ENCODE data around the gene BCL11B.
"Not testable (repeated sequence)": the region's sequence is repeated elsewhere in the genome, so short reads cannot be mapped to it uniquely, and the experiment has no call there.

Gene BCL11B

DNA sequence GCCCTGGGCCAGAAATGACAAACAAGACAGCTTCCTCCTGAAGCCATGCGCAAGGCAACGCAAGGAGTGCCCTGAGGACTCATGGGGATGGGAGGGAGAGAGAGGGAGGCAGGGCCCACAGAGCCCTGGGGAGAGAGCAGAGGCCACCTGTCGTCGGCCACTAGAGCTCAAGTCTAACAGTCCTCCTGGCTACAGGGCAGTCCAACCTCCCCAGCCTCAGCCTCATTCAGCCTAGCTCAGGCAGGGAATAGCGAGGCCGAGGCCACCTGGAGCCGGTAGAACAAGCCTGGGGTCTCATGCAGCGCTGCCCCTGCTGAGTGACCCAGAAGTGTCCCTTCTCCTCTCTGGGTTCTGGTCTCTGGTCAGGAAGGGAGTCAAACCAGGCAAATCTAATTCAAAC is 69.5 kb downstream of the BCL11B start:
- DNase-seq = no peak

- DNase-seq = no peak
These were observed 70.5 kb downstream of the BCL11B start for GRCh38 chr14:99201351-99202073.

GRCh38 chr14:99200654-99201005 is 71.4 kb downstream of the BCL11B start:
- no peak for DNase-seq

- no peak for DNase-seq
These were observed 71.9 kb downstream of the BCL11B start for GRCh38 chr14:99199846-99200653.

DNA sequence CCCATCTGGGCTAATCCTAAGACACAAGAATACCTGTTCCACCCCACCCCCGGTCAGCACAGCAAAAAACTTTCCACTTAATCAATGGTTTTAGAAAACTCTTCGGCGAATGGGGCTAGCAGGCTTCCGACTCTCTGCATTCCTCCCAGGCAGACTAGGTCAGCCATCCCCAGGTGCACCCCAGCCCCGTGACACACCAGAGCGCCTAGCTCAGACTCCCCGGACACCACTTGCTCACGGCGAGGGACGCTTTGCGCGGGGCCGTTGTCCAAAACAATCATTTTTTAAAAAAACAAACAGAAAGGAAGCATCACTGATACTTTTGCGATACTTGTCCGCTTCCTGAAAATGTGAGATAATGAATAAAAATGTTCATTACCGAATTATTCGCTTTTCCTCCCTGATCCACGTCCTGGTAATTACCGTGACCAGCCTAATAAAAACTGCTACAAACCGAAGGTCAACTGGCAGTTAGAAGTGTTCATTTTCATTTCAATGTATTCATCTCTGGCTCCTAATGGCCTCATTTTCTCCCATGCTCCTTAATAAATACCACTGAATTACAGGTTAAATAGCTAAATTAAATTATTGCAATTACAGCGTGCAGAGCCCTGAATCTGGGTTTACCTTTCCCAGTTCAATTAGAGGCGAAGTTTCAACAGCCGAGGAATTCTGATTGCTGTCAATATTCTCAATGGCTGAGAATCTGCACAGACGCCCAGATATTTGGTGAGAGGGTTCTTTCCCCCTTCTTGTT is 73.1 kb downstream of the BCL11B start:
- no peak for DNase-seq

- DNase-seq = no peak
These were observed 75.7 kb downstream of the BCL11B start for GRCh38 chr14:99196310-99196650.

- peak in 7 of 51 donors; percentile 9 to 23 (median 14) for DNase-seq
These were observed 76.2 kb downstream of the BCL11B start for GRCh38 chr14:99195602-99196309.

DNA sequence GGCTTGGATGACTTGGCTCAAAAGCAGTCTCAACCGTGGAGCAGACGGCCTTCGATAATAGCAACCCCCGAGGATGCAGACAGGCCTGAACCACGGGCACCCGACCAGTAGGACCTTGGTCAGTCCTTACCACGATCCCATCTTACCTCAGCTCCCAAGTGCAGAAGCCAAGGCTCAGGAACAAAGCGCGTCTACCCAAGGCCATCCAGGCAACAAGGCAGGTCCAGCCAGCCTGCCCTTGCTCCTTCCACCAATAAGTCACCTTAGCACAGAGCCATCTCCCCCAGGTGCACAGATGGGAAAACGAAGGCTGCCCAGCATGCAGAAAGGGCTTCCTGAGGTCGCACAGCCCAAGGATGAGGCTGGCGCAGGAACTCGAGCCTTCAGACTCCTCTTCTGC is 77.3 kb downstream of the BCL11B start:
- no peak for DNase-seq

DNA sequence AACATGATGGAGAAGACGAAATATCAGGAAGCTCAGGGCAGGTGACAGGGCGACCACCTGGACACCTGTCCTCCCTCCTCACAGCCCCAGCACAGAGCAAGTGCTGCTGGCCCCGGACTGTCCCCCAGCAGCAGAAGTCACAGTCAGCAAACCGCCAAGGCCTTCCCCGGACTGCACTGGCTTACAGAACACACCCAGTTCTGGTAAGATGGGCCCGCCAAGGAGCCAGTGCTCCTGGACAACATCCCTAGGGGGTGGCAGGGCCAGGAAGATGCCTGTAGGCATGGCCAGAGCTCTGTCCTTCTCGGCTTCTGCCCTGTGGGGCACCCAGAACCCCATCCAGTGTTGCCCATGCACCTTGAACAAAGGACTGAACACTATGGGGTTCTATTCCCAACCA is 77.9 kb downstream of the BCL11B start:
- DNase-seq = no peak

GRCh38 chr14:99192830-99193229 is 79.2 kb downstream of the BCL11B start:
- no peak for DNase-seq

DNA sequence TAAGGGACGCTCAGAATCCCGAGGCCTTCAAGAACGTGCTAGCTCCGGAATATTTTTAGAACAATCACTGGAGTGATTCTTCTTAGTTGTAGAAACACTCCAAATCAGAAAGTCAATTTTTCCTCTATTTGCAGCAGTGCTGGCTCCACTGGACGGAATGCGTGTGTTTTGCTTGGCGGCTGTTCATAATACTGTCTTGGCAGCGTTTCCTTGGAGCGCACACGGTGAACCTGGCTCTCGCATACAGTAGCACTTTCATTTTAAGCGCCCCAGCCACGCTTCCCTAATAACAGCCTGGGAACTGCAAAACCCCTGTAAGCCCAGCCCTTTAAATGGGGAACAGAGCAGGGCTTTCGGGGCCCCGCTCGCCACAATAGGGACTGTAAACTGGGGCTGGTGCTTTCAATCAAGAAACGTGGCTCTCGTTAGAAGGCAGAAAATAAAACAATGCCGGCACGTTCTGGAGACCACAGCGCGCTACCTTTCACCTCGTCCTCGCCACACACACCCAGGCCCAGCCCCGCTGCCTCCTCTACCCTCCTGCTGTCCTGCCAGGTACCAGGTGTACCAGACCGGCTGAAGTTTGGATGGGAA is 79.9 kb downstream of the BCL11B start:
- DNase-seq = peak in 8 of 51 donors; percentile 12 to 44 (median 23)

- DNase-seq = peak in 1 of 51 donors; percentile 33
These were observed 80.5 kb downstream of the BCL11B start for GRCh38 chr14:99191395-99192027.

- DNase-seq = peak in 2 of 51 donors; percentile 8 to 11
These were observed 81.2 kb downstream of the BCL11B start for GRCh38 chr14:99190696-99191394.

GRCh38 chr14:99189201-99189801 is 82.7 kb downstream of the BCL11B start:
- peak in 16 of 51 donors; percentile 8 to 46 (median 19) for DNase-seq

DNA sequence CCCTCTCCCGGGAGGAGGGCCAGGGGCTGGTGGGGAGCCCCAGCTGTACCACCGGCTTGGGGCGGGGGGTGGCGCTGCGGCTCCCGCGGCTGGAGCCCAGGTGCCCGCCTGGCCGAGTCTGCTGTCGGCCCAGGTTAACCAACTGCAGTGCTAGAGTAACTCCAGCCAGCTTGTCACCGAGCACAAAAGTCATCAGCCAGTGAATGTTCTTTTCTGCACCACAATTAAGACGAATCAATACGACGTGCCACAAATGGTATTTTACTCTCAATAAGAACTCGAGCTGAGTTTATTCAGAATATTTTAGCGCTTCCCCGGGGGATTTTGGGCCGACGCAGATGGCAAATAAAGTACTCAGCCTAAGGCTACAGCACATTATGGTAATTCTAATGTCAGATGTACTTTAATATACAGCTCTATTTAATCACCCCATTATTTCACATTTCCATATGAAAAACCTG is 83.2 kb downstream of the BCL11B start:
- peak in 1 of 51 donors; percentile 13 for DNase-seq

- no peak for DNase-seq
These were observed 84.1 kb downstream of the BCL11B start for GRCh38 chr14:99187858-99188257.

GRCh38 chr14:99186956-99187690 is 84.9 kb downstream of the BCL11B start:
- no peak for DNase-seq

DNA sequence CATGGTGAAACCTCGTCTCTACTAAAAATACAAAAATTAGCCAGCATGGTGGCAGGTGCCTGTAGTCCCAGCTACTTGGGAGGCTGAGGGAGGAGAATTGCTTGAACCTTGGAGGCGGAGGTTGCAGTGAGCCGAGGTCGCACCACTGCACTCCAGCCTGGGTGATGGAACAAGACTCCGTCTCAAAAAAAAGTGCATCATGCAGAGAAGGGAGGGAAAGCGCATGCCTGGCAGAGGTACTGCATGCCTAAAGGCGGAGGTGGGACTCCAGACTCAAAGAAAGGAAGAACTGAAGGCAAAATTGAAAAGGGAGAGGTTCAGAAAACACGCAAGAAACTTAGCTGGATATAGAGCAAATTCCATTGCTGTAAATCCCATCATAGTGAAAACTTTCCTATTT is 85.7 kb downstream of the BCL11B start:
- DNase-seq = not testable (repeated sequence)

All from hypothalamus (tissue), 51 donors.